Tibial artery (tissue), 4 donors: ENCODE data around the gene KIF5C.

ENCODE experiments used
- DNase-seq, 2 donors: peaks; one replicate each; pipeline ENCODE4 v3.0.0-alpha.2; 2019
- H3K27ac ChIP-seq, 2 donors: fragments of 200-600 bp; sonication (generic) in 1 of 2; 1 replicate in 1 of 2; 2 replicates in 1 of 2; pipeline ENCODE4 v1.5.1; 2018 to 2019; ENCODE audit warnings: mild to moderate bottlenecking in 1 of 2
- H3K27me3 ChIP-seq, 2 donors: fragments of 200-600 bp; sonication (generic) in 1 of 2; one replicate each; pipeline versions ENCODE4 v1.5.1 to v1.6.0; 2016 to 2019
- H3K36me3 ChIP-seq, 3 donors: fragments of 200-600 bp; sonication (generic) in 2 of 3; one replicate each; pipeline ENCODE4 v1.5.1; 2016 to 2019; ENCODE audit warnings: mild to moderate bottlenecking in 2 of 3
- H3K4me1 ChIP-seq, 4 donors: fragments of 200-600 bp; sonication (generic) in 2 of 4; 1 replicate in 3 of 4; 2 replicates in 1 of 4; pipeline ENCODE4 v1.5.1; 2016 to 2019
- H3K4me3 ChIP-seq, 2 donors: fragments of 200-600 bp; sonication (generic) in 1 of 2; 1 replicate in 1 of 2; 2 replicates in 1 of 2; pipeline ENCODE4 v1.5.1; 2018 to 2019; ENCODE audit warnings: mild to moderate bottlenecking in 2 of 2
- H3K9me3 ChIP-seq, 3 donors: fragments of 200-600 bp; sonication (generic) in 1 of 3; one replicate each; pipeline ENCODE4 v1.5.1; 2016 to 2019
- CTCF ChIP-seq, 2 experiments: fragments of 200-600 bp in 1 of 2; fragments of 450-650 bp in 1 of 2; IDR thresholded peaks; one replicate each; pipeline ENCODE4 v1.5.1; 2017 to 2019; ENCODE audit warnings: antibody characterized with exemption in 2 of 2, mild to moderate bottlenecking in 1 of 2, moderate library complexity in 1 of 2
- intact Hi-C: fragments of 100-400 bp; cut with DNase I; formaldehyde crosslinking; loops from one replicate; pipeline ENCODE4 v1.15.0; 2023; ENCODE audit warnings: low total_unique reads

KIF5C gene

GRCh38 chr2:148896136-148896535, 21.1 kb downstream of the KIF5C start:
- intact Hi-C loops = no loop called here
- Histone ChIP-seq H3K27ac (no peak overlapping the region), H3K4me3 (no peak overlapping the region), H3K27me3 (no peaks in the 10 kb centered on the region), H3K9me3 (peaks cover 0 to 14% (median 6%) of the 10 kb centered on the region in 3 donors), H3K4me1 (no peaks in the 10 kb centered on the region), H3K36me3 (no peaks in the 10 kb centered on the region)
- no peak for DNase-seq
- TF ChIP-seq CTCF (IDR thresholded peaks at IDR 0.05) = no peak

DNA sequence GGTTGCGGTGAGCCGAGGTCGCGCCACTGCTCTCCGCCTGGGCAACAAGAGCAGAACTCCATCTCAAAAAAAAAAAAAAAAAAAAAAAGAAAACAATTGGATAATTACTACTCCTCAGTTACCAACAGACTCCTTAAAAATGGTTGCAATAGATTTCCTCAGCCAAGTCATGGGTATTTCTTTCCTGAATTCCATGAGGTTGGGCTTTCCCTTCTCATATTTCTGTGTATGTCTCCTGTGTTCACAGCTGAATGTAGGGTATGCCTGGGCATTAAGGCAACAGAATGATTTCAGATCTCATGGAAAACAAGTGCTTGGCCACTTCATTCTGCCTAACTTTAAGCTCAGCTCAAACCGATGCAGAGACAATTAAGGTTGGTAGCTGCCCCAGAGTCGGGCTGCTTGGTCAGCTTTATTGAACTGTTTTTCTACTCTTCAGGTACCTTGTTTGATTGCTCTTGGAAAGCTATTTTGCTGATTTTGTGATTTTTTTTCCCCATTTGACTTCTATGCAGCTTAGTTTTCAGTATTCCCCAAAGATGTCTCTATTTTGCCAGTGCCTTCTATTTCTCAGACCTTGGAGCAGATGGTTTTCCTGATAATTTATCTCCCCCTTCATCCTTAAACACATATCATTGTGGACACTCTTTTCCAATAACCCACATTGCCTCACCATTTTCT, 24.8 kb downstream of the KIF5C start:
- intact Hi-C loops = loop anchor here (5.0 kb wide), 1 partner anchor 917 kb away; no protein-coding TSS in a partner anchor
- H3K9me3 ChIP-seq = no peaks in the 10 kb centered on the region
- H3K36me3 ChIP-seq = no peaks in the 10 kb centered on the region
- H3K4me3 ChIP-seq = no peak overlapping the region
- DNase-seq = no peak
- TF ChIP-seq CTCF (IDR thresholded peaks at IDR 0.05) = no peak
- no peaks in the 10 kb centered on the region for H3K4me1 ChIP-seq
- no peak overlapping the region for H3K27ac ChIP-seq
- no peaks in the 10 kb centered on the region for H3K27me3 ChIP-seq

GRCh38 chr2:148900350-148900837, 25.4 kb downstream of the KIF5C start:
- no peak for TF ChIP-seq CTCF (IDR thresholded peaks at IDR 0.05)
- no peak for DNase-seq
- H3K9me3 ChIP-seq = no peaks in the 10 kb centered on the region
- H3K27me3 ChIP-seq = no peaks in the 10 kb centered on the region
- no peak overlapping the region for H3K27ac ChIP-seq
- H3K4me3 ChIP-seq = no peak overlapping the region
- intact Hi-C loops = loop anchor here (5.0 kb wide), 1 partner anchor 918 kb away; no protein-coding TSS in a partner anchor
- H3K4me1 ChIP-seq = no peaks in the 10 kb centered on the region
- H3K36me3 ChIP-seq = no peaks in the 10 kb centered on the region

DNA sequence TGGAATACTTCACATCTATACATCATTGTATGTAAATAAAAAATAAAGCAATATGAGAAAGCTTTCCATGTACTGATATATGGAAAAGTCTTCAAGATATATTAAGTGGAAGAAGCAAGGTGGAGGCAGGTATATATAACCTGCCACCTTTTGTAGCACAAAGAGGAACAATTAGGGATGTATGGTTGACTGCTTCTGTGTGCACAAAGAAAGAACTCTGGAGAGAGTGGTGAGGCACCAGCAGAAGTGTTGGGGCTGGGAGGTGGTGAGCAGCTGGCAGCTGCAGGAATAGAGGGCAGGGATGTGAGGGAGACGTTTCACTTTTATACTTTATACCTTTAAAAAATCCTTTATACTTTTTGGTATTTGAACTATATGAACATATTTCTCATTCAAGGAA, 26.1 kb downstream of the KIF5C start:
- TF ChIP-seq CTCF (IDR thresholded peaks at IDR 0.05) = no peak
- no peaks in the 10 kb centered on the region for H3K9me3 ChIP-seq
- no peak overlapping the region for H3K27ac ChIP-seq
- no peak for DNase-seq
- intact Hi-C loops = loop anchor here (5.0 kb wide), 1 partner anchor 919 kb away; no protein-coding TSS in a partner anchor
- no peaks in the 10 kb centered on the region for H3K27me3 ChIP-seq
- no peaks in the 10 kb centered on the region for H3K4me1 ChIP-seq
- H3K4me3 ChIP-seq = no peak overlapping the region
- no peaks in the 10 kb centered on the region for H3K36me3 ChIP-seq

DNA sequence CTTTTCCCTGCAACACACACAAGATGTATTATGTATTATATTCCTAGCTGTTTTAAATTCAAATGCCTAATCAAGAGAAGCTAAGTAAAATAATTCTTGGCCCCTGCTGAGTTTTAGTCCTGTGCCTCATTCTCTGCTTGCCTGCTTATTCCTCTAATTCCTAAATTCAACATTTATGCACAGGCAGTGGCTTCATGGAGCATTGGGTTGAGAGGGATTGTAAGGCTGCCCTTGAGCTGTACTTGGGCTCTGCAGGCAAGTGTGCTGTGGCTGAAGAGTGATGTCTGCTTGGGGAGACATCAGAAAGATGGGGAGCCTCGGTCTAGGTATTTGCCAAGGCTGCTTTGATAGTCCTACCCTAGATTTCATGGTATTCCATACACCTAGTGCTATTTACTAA, 27.8 kb downstream of the KIF5C start:
- DNase-seq = no peak
- peaks cover 0 to 8% (median 0%) of the 10 kb centered on the region in 3 donors for H3K9me3 ChIP-seq
- H3K27me3 ChIP-seq = no peaks in the 10 kb centered on the region
- H3K27ac ChIP-seq = no peak overlapping the region
- H3K36me3 ChIP-seq = no peaks in the 10 kb centered on the region
- H3K4me1 ChIP-seq = no peaks in the 10 kb centered on the region
- intact Hi-C loops = loop anchor here (5.0 kb wide), 1 partner anchor 920 kb away; no protein-coding TSS in a partner anchor
- no peak for TF ChIP-seq CTCF (IDR thresholded peaks at IDR 0.05)
- H3K4me3 ChIP-seq = no peak overlapping the region
